ENCODE results near the gene SPAG6.

The SPAG6 gene

GRCh38 chr10:22322641-22323160 lies 22.6 kb upstream of the SPAG6 start:
- DNase-seq: no peak

GRCh38 chr10:22323538-22324305 lies 21.6 kb upstream of the SPAG6 start:
- no peak for DNase-seq

GRCh38 chr10:22324413-22324812 lies 20.9 kb upstream of the SPAG6 start:
- no peak for DNase-seq

DNA sequence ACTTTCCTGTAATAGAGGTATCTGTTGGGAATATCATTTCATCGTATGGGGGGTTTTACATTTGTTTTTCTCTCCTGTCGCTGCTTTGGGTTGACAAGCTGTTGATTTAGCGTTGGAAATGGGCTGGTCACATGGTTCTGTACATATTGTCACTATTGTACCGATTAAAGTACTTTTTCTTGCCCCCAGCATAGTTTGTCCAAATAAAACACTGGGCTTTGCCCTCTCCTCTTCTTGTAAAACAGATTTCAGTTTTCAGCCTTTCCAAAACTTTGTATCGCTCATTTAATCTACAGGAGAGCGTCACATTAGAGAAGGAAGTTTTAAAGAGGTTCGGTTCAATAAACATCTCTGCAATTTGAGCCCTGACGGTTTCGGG lies 20.4 kb upstream of the SPAG6 start:
- DNase-seq: no peak

DNA sequence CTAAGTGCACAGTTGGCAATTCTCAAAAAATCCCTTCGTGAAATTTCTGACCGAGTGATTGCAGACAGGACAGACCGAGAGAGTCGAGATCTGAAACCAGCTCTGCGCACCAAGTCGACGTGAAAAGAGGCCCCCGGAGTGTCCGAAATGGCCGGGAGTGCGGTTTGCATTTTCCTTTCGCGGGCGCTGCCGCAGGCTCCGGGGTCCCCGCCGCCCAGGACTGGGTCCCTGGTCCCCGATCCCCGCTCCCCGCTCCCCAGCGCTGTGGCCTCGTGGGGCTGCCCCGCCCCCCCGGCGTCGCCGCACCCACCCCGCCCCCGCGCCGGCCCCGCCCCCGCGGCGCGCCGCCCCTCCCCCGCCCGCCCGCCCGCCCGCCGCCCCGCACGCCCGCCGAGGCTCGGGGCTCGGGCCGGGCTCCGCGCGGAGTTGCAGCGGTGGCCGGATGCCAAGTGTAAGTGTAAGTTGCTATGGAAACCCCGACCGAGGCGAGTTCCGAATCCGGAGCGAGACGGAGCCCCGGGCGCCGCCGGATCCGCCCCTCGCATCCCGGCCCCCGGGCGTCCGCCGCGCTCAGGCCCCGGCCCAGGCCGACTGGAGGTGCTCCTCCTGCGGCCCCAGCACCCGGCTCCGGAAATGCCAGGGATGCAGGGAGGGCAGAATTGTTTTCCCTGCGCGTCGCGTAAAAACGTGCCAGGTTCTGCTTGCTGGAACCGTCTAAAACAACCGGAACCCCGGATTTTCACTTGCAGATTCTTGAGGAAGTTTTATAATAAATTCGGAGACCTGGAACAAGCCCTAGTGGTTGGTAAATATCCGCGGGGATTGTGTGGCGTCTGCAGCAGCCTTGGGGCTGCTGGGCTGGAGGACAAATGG lies 19.8 kb upstream of the SPAG6 start:
- peak; percentile 82 for DNase-seq

DNA sequence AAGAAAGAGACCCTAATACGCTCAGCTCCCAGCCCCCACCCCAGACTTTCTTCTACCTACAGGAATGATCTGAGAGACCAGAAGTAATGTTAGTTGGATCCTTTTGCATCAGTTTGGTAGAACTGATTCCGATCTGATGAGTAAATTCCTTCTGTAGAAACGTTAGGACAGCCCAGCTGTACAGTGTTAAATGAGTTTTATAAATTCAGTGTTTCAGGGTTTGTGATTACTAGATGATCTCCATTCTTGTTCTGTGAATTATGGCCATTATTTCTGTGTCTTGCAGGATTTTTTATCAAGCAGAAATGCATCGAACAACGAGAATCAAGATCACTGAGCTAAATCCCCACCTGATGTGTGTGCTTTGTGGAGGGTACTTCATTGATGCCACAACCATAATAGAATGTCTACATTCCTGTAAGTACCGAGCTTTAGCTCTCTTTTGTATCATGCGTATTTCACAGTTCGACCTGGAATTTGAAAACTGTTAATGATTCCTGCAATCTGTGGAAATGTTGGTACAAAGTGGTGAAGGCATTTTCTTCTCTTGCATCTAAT lies 19.1 kb upstream of the SPAG6 start:
- no peak for DNase-seq

- no peak for DNase-seq
Observed at GRCh38 chr10:22329150-22329549, 16.1 kb upstream of the SPAG6 start.

GRCh38 chr10:22332116-22332692 lies 13.1 kb upstream of the SPAG6 start:
- DNase-seq: no peak

- DNase-seq: no peak
Observed at GRCh38 chr10:22333167-22333974, 11.9 kb upstream of the SPAG6 start.

GRCh38 chr10:22333975-22334282 lies 11.4 kb upstream of the SPAG6 start:
- no peak for DNase-seq

- DNase-seq: no peak
Observed at GRCh38 chr10:22334414-22335172, 10.7 kb upstream of the SPAG6 start.

GRCh38 chr10:22335173-22335933 lies 9.9 kb upstream of the SPAG6 start:
- peak; percentile 85 for DNase-seq

DNA sequence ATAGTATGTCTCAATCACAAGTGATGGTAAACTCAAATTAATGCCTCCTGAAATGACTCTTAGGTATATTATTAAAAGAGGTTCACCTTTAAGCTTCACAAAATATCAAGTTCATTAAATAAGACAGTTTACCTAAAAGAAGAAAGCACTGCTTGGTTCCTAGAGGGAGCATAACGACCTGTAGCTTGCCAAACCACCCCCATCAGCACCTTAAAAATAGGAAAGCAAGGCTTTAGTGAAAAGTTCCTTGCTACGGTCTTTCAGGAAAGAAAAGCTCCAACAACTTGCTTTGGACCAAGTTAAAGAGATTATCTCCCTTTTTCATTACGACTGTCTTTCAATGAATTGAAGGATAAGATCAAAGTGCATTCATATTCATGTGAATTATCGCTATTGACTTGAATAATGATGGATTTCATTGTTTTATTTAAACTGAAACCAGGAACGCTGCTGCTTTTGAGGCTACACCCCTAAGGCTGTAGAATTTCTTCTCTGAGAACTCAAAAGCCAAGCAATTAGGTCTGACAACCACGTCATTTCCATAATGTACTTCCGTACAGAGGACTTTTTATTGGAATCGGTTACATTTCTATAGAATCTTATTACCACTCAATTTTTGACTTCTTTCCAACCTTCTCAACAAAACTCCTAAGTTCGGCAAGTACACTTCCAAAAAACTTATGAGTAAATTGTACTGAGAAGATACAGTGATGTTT lies 7.0 kb upstream of the SPAG6 start:
- no peak for DNase-seq

- DNase-seq: no peak
Observed at GRCh38 chr10:22338931-22339330, 6.4 kb upstream of the SPAG6 start.

DNA sequence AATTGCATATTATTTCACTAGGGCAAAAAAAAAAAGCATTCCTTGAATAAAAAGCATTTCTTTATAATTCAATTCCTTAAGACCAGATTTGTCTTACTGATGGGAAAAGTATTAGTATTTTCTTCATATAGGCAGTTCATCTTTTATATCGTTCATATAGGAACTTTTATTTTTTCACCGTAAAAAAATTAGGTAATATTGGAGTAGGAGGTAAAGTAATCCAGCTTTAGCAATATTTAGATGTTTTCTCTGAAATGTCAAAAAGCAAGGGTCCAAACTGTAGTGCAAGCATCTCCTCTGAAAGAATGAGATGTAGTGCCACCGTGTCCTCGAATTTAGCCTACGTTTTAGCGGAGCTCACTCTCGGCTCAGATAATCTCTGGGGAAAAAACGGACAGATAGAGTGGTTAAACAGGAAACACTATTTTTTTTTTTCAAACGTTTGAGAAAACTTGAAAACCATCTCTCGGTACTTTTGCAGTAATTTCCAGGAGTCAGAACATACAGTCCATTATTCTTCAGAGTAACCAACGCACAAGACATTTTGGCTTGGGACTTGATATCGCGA lies 5.5 kb upstream of the SPAG6 start:
- DNase-seq: no peak

DNA sequence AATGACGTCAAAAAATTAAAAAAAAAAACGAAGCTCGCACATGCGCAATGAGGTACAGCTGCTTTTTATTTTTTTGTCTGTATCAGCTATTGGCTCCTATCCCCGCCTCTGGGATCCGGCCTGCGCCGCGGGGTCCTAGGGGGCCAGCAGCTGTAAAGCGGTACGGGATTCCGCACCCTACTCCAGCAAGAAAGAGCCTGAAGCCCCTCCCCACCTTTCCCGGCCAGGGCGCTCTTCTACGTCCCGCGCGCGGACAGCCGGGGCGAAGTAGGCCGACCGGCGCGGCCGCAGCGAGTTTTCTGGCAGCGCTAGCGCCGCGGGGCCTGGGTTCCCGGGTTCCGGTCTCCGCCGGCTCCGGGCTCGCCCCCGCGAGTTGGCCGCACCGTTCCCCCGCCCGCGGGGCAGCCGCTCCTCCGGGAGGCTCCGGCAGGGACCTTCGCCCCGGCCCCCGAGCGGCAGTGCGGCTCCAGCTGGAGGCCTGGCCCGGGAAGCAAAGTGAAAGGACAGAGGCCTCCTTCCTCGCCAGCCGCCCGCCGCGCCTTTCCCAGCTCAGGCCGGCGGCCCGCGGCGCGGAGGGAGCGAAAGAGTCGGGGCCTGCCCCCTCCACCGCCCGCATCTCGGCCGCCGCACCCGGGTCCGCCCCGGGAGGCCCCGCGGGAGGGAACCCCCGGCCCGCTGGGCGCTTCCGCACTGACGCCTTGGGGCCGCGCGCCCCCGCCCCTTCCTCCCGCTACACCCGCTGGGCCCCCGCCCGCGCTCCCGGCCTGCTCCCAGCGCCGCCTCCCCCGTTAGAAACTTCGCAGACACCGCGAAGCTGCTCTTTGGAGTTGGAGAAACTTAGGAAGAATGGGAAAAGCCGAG lies 4.7 kb upstream of the SPAG6 start:
- peak; percentile 69 for DNase-seq

GRCh38 chr10:22341190-22341925 lies 3.9 kb upstream of the SPAG6 start:
- peak; percentile 6 for DNase-seq

DNA sequence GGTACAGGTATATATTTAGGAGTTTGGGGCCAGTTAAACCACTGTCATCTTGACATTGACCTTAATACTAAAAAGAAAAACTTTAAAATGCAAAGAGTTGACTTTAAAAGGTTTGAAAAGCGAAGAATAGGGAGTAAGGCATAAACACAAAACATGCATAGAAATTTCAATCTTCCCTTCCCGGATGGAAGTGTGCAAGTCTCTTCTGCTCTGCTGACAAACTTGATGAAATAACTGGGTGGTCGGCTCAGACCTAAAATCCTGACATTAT lies 3.4 kb upstream of the SPAG6 start:
- DNase-seq: no peak

DNA sequence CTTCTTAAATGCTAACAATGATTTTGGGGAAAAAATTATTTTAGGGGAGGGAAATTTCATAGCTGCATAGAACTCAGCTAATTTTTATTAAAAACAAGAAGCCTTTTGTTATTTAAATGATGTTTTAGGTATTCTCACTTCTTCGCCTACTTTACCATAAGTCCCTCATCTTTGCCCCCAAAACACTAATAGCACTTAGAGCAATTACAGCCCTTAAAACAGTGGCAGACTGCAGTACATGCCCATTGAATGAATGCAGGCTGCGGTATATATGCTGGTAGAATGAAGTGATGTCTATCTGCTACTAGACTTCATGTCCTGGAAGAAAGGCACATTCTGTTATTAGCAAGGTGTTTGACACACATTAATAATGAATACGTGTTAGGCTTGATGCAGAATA lies 2.9 kb upstream of the SPAG6 start:
- DNase-seq: no peak
